Pancreas (tissue), 10 donors: ENCODE measurements around the gene DIPK2A. TPM values are rescaled to one million over a fixed set of nuclear protein-coding genes. Genes with fewer than 3 reads are reported as not detected.

Experiments
- ATAC-seq, 4 donors: fragments of 200-7000 bp; cut with Tn5 transposase; one replicate each; pipeline versions ENCODE4 v1.8.0 to v1.9.1; 2020; ENCODE audit warnings: mild to moderate bottlenecking in 4 of 4, moderate library complexity in 4 of 4
- DNase-seq, 6 donors: peaks; one replicate each; pipeline ENCODE4 v3.0.0-alpha.2; 2020
- FAIRE-seq: peaks from 2 replicates; lab custom pipeline; 2012; peaks lifted over from hg19 to GRCh38; lab: Jason Lieb, UNC
- H3K27ac ChIP-seq, 4 donors: fragments of 200-600 bp; sonication (generic); 1 replicate in 3 of 4; 2 replicates in 1 of 4; pipeline versions ENCODE4 v1.5.0 to v1.8.0; 2020
- H3K27me3 ChIP-seq, 4 donors: fragments of 200-600 bp; one replicate each; pipeline ENCODE4 v1.8.0; 2021
- H3K36me3 ChIP-seq, 3 donors: fragments of 200-600 bp; sonication (generic) in 1 of 3; one replicate each; pipeline versions ENCODE4 v1.5.0 to v1.8.0; 2020 to 2021
- H3K4me1 ChIP-seq, 3 donors: fragments of 200-600 bp; one replicate each; pipeline ENCODE4 v1.8.0; 2021
- H3K4me3 ChIP-seq, 4 donors: fragments of 200-600 bp; sonication (generic) in 2 of 4; one replicate each; pipeline versions ENCODE4 v1.5.0 to v1.8.0; 2020 to 2021
- H3K9me3 ChIP-seq, 4 donors: fragments of 200-600 bp; one replicate each; pipeline ENCODE4 v1.8.0; 2021
- CTCF ChIP-seq, 4 donors: fragments of 200-600 bp; sonication (generic) in 3 of 4; IDR thresholded peaks; one replicate each; pipeline versions ENCODE4 v1.5.0 to v1.8.0; 2021; ENCODE audit warnings: antibody characterized with exemption in 4 of 4
- WGBS, 2 donors: extraction: QIAGEN DNeasy Blood & Tissue Kit; methylation state at CpG; one replicate each; pipeline ENCODE4 v1.1.7; 2013; 5-methylcytosine and 5-hydroxymethylcytosine counted together
- intact Hi-C, 3 donors: fragments of 100-400 bp; cut with DNase I; formaldehyde crosslinking; loops; one replicate each; pipeline versions ENCODE4 v1.11.1 to v1.14.2; 2022
- polyA plus RNA-seq, 2 donors: library from polyadenylated mRNA; stranded (reverse); fragments of 200-250 nt; gene quantifications; one replicate each; pipeline ENCODE4 v1.2.3, GENCODE V29; 2013
- total RNA-seq, 6 donors: library from RNA; stranded (reverse); fragmentation: NEBNext Ultra II Directional in 4 of 6; extraction: Animal tissue kit (Norgen Biotek cat#: 25700) in 4 of 6; gene quantifications; one replicate each; pipeline versions ENCODE4 v1.2.1 to v1.2.4, GENCODE V29; 2021 to 2023
- donor health status: healthy with polysubstance abuse.
- donor health status: DM: no; HTN: no; CAD: no; lungs with moderate emphysema.
- donor health status: DM: no; HTN: no; CAD: no.
- donor health status: control.
- donor health status: control.
- donor health status: Bipolar disorder and iron deficiency.
- donor health status: DM: yes; HTN: yes; CAD: no.
- donor health status: DM: no; HTN: no; CAD: no.
- donor health status: DM: no; HTN: no; CAD: no.
- donor health status: DM: yes; HTN: yes; CAD: no.

Gene DIPK2A
- total and polyA plus RNA-seq, 8 donors = 1.6 to 11.2 (median 4.3) TPM

- no peak overlapping the region for H3K27ac ChIP-seq
- 92 to 94% methylated on average over 3 of the region's 3 CpGs for WGBS, 2 donors
- no peak for TF ChIP-seq CTCF (IDR thresholded peaks at IDR 0.05)
- H3K9me3 ChIP-seq = no peaks in the 10 kb centered on the region
- FAIRE-seq (no peak), ATAC-seq (no peak), DNase-seq (no peak)
- intact Hi-C loops = no loop called here
- H3K36me3 ChIP-seq = no peaks in the 10 kb centered on the region
- no peaks in the 10 kb centered on the region for H3K4me1 ChIP-seq
- no peak overlapping the region for H3K4me3 ChIP-seq
- H3K27me3 ChIP-seq = no peaks in the 10 kb centered on the region
Measured at GRCh38 chr3:144015133-144015532, 43.5 kb downstream of the DIPK2A start.

GRCh38 chr3:144018776-144019175 lies 47.2 kb downstream of the DIPK2A start:
- WGBS, 2 donors = 100% methylated on average over 1 of the region's 1 CpG
- no peak for TF ChIP-seq CTCF (IDR thresholded peaks at IDR 0.05)
- DNase-seq (no peak), ATAC-seq (no peak), FAIRE-seq (no peak)
- Histone ChIP-seq H3K27me3 (no peaks in the 10 kb centered on the region), H3K4me1 (no peaks in the 10 kb centered on the region), H3K4me3 (no peak overlapping the region), H3K9me3 (no peaks in the 10 kb centered on the region), H3K27ac (no peak overlapping the region), H3K36me3 (no peaks in the 10 kb centered on the region)
- intact Hi-C loops = no loop called here

Other genes starting within 250 kb of the DIPK2A start
- gene SLC9A9, start 123.4 kb upstream of the DIPK2A start, total RNA-seq = 1 to 10 TPM in 3 of 6 donors, under 1 TPM in 3; 0.28 to 5.9 (median 1.9) TPM
- gene SLC9A9, start 123.4 kb upstream of the DIPK2A start, polyA plus RNA-seq = under 1 TPM; 0.57 to 0.68 TPM